GM21423 (cell line): ENCODE results near the gene KIRREL3.
A peak's percentile ranks its signal among the peaks of the same experiment; 100 is the strongest.

Source experiments
- ATAC-seq: cut with Tn5 transposase; IDR thresholded peaks from one replicate; pipeline ENCODE4 v1.9.1; 2021; ENCODE audit warnings: mild to moderate bottlenecking, moderate library complexity; ENCODE audit not compliant: unreplicated experiment

Gene KIRREL3

DNA sequence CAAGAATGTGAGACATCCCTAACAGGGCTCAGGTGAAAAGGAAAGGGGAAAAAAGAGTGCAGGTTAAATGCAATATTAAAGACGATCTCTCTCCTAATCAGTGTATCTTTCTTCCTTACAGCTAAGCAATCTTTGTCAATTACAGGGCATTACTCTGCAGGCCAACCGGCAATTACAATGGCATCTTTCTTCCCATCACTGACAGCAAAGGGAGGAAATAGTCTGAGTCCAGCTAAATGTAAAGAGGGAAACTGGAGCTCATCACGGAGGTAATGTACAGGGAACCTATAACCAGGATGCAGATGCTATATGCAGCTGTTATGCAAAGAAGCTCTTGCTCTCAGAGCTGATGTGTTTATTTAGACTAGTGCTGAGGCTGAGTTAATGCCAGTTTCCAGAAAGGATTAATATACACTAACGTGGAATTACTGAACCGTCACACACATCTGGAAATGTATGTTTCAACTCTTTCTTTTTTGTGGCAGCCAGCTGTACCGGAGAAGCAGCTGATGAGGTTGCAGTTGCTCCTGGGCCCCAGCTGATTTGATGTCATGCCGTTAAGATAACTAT, 121.6 kb downstream of the KIRREL3 start:
- no peak for ATAC-seq

DNA sequence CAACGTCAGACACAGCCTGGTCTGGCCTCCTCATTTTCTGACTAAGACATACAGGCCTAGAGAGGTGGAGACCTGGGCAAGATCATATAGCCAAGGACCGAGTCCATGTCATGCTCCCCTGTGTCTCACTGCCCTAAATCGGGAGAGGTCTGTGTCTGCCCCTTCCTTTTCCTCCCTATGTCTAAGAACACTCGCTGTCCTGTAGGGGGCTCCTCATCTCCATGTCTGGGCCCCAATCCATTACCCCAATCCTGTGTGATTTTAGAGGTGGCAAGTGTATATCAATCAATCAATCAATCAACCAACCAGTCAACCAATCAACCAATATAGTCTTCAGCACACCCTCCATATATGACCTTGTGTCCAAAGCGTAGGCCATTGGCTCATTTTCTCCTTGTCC, 125.7 kb downstream of the KIRREL3 start:
- no peak for ATAC-seq

DNA sequence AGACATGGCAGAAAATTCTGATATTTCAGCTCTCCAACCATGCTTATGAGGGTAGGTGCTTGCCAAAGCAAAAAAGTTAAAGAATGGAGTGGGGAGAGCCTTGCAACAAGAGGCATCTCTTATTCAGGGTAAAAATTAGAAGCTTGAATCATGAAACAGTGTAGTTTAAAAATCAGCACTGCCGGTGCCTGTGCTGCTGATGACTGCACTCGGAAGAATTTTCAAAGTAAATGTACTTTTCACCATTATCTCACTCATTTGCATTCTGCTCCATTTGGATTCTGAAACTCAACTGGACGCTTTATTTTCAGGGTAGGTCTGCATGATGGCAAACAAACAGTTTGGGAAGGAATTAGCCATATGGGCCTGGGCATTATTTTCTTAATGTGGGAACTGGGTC, 126.3 kb downstream of the KIRREL3 start:
- ATAC-seq: no peak

DNA sequence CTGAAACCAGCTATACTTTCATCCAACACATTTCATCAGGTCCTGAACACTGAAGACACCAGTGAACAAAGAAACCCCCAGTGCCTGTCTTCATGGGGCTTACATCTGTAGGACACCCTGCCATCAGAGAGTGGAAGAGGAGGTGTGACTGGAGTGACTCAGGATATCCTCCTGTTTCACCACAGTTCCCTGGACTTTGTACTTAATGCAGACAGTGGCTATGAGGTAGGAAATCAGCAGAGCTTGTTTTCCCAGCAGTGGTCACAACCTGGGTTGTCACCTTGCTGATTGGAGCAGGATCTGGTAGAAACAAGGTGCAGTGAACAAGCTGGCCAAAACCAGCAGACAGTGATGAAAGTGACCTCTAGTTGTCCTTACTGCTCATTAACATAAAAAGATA, 128.8 kb downstream of the KIRREL3 start:
- ATAC-seq: no peak

DNA sequence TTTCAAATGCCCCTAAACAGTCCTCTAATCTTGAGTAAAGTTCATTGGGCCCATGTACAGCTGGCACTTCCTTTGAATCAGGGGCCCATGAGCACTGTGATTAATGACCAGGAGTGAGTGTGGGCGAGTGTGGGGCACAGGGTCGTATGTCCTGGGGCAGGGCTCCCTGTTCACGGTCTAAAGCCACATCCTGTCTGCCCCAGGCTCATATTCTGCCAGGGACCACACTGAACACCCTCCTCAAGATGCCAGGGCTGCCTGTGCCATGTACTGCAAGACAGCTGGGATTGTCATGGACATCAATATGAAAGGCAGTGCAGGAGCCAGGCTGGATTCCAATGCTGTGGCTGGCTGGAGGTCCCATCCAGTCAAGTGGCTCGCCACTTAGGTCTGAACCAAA, 130.5 kb downstream of the KIRREL3 start:
- ATAC-seq: no peak

DNA sequence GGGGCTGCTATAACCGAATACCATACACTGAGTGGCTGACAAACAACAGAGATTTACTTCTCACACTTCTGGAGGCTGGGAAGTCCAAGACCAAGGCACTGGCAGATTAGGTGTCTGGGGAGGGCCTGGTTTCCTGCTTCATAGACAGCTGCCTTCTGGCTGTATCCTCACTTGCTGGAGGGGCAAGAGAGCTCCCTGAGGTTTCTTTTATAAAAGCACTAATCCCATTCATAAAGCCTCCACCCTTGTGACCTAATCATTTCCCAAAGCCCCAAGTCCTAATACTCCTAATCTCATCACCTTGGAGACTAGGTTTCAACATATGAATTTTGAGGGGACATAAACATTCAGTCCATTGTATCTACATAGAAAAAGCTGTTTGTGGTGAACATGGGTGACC, 131.8 kb downstream of the KIRREL3 start:
- ATAC-seq: no peak

DNA sequence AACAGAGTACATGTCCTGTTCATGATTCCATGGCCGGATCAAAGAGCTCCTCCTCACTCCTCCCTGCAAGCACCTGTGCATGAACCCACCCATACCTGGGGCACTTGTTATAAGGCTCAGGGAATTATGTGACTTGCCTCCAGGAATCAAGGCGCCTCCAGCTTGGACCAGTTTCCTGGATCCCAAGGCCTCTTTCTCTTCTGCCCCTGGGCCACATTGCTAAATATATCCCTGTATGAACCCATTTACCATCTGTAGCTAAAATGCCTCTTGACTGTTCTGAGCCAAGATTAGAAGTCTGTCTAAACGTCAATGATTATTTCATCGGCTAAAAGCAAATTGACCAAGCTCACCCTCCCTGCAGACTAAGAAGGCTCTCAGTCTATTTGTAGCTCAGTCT, 135.6 kb downstream of the KIRREL3 start:
- ATAC-seq: no peak

DNA sequence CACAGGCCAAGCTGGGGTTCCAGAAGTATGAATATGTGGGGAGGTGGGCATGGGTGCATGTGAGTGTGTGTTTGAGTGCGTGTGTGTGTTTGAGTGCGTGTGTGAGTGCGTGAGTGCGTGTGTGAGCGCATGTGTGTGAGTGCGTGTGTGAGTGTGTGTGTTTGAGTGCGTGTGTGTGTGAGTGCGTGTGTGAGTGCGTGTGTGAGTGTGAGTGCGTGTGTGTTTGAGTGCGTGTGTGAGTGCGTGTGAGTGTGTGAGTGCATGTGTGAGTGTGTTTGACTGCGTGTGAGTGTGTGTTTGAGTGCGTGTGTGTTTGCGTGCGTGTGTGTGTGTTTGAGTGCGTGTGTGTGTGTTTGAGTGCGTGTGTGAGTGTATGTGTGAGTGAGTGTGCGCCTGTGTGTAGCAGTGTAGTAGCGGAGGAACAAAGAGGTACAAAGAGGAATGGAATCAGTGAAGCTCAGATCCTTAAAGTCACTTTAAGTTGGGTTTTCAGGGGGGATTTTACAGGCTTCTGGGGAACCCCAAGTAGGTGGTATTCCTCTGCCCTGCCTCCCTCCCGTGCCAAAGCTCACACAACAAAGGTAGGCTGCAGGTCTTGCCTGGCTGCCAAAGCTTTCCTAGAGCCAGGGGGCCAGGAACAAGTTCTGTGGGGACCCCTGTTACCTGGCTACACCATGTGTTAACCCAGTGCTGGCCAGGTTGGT, 137.1 kb downstream of the KIRREL3 start:
- ATAC-seq: no peak

DNA sequence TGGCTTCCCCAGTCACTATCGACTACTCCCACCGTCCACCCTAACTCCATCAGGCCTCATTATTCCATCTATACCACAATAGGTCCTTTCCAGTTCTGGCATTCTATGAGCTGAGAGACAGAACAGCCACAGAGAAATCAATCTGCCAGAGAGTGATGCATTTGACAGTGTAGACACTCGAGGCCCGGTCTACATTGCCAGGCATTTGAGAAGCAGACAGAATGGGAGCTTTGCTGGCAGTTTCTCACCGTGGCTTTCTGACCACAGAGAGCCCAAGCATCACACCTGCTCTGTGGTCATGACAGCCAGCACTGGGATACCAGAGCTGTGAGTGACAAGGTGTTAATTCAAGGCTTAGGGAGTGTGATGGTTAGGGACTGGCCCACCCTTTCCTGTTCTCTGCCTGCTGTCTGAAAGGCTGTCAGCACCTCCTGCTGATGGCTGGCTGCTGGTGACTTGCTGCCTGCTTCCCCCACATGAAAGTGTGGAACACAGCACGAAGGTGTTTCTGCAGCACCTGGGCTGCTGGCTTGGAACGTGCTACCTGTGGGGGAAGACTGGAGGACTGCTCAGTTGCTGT, 137.8 kb downstream of the KIRREL3 start:
- ATAC-seq: peak; percentile 59

DNA sequence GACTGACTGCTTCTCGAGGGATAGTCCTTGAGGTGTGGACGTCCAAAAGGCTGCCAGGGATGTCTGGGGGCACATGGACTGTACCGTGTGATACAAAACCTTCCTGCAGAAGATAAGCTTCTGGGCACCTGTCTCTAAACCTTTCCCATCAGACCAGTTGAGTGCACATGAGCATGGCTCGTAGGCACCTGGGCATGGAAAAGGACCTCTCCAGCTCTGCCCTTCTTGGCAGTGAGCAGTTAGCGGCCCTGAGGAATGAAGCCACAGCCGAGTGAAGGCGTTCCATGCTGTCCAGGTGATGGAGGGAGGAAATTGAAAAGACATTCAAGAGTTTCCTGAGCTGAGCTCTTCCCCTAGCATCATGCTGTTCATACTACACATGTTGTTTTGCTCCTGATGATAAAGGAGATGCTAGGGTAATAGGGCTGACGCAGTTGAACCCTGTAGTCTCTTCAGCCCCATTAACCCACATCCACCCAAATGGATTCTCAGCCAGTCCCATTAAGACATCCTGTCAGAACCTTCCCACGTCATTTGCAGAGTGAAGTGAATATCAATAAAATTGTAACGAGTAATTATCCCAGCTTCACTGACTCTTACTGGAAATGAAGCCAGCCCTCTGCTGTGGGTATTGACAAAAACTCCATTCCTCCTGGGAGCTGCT, 138.6 kb downstream of the KIRREL3 start:
- ATAC-seq: no peak

DNA sequence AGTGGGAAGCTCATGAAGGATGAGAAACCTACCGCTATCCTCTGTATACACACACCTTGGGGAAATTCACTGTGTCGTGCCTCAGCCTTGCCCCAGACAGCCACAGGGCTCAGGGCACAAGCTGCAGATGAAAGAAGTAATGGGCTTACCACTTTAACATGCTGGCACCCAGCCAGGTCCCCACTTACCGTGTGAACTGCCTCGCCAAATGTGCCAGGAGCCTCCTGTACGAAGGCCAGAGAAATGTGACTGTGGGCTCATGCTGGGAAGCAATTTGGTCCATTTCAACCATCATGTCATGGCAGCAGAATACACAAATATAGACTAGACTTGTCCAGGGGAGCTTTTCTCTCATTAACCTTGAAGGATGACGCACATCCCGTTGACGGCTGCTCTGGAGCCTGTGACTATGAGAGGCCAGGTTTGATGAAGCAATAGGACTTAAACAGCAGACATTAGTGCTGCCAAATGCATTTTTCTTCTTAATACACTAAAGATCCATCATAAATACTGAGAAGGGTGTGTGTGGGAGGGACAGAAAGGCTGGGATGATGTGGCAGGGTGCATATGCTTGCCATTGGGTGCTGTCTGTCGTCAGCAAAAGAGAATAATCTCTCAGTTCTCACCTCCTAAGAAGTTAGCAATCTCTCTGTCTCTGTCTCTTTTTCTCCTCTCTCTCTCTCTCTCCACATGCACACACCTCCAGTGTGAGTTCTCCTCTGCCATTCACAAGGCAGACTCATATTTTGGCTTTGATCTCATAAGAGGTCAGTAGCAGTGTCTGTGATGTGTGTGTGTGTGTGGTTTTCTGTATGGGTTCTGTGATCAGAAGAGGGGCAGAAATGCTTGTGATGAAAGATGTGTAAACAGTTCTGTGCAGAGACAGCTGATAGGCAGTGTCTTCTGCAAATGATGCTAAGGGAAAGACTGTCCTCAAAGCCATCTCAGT, 142.4 kb downstream of the KIRREL3 start:
- no peak for ATAC-seq

DNA sequence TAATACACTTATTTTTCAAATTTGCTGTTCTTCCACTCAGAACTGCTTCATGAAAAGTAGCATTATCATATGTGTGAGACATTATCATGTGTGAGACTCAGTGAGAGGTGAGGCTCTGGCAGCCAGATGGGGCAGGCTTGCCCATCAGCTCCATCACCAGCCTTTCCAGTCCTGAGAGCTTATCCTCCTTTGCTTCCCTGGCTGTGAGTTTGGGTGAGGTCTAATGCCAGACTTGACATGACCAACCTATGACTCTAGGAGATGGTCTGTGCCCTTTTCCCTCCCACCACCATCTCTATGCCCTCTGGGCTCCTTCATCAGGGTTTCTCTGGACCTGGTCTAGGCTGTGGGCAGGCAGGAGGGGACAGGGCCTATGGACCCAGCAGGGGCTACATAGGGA, 145.0 kb downstream of the KIRREL3 start:
- no peak for ATAC-seq

DNA sequence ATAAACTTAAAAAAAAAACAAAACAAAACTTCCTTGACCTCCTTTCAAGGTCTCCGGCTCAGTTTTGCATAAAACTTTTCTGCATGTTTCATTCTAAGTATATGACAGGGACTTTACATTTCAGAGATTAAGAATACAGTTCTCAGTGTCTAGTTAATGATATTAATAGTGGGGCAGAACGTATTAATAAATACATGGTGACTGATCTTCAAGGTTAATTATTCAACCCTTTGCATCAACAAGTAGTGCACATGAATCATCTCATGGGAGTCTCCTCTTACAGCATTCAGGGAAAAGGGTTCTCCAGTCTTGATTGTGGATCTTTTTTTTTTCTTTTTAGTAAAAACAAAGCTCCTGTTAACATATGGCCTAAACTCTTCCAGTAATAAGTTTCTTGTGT, 146.8 kb downstream of the KIRREL3 start:
- peak; percentile 75 for ATAC-seq

DNA sequence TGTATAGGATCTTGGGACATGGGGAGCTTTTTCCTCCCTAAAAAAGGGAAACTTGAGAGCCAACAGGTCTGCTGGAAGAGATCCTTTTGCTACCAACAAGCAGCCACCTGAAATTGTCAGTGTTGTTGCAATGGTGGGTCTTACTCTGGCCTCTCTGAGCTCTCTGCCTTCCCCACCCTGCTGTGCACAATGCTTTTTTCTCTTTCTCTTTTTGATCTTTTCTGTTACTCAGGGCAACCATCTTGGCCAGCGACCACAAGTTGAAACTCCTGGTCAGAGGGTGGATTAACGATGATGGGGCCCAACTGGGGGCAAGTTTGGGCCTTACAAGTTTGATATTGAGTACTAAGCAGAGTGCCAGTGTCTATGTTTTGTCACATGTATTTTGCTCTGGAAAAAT, 155.8 kb downstream of the KIRREL3 start:
- ATAC-seq: no peak

DNA sequence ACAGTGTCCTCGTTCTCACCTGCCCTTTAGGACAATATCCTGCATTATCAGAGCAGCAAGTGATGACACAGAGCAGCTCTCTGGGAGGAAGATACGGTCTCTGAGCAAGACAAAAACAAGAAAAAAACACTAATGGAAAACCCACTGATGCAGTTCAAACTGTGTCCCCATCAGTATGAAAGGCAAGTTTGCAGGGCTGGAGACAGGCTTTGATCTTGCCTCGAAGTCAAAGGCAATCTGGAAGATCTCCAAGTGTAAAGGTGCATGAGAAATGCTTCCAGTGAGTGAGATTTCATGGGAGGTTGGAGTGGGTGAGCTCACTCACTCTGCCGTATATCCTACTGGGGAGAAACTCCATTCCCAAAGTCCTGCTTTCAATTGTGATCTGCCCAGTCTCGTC, 157.5 kb downstream of the KIRREL3 start:
- ATAC-seq: no peak

DNA sequence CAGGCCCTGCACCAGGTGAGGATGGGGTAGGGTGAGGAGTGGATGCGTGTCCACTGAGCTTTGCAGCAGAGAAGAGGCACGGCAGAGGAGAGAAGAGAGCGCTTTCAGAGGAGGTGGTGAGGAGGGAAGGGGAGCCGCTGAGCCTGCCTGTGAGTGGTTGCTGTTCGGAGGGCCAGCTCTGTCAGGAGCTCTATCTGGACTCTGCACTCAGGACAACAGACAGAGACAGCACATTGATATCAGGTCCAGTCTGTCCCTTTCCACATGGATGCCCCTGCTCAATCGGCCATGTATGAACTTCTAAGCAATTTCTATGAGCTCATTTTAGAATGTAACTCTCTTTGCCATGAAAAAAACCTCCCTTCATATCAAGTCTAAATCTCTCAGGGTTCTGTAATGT, 158.6 kb downstream of the KIRREL3 start:
- ATAC-seq: no peak

DNA sequence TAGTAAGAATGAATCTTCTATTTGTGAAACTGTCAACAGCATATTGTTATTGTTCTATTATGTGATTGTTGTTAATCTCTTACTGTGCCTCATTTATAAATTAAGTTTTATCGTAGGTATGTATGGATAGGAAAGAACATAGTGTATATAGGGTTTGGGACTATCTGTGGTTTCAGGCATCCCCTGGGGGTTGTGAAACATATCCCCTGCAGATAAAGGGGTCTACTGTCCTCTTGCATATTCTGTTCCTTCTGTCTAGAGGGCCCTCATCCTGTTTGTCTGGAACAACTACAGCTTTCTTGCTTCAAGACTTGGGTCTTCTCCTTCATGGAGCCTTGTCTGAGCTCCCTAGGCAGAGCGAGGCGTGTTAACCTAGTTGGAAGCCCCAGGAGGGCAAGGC, 159.6 kb downstream of the KIRREL3 start:
- ATAC-seq: no peak

DNA sequence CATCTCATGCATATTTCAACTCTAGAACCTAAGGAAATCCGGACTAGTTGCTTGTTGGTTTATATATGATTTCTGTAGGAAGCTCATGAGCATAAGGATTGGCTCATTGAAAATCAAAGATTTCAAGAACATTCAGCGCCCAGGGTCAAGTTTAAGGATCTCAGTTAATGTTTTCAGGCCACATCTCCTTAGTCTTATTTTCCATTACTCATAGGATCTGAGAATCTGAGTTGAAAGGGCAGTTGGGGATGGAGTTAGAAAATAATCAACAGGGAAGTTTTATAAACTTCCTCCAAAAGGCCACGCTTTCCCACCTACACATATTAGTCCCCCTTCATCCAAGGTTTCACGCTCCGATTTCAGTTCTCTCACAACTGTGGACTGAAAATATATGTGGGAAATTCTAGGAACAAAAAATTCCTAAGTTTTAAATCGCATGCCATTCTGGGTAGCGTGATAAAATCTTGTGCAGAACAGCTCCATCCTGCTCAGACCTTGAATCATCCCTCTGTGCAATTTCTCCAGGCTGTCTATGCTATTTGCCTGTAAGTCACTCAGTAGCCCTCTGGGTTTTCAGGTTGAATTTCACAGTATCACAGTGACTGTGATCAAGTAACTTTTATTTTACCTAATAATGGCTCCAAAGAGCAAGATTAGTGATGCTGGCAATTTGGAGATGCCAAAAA, 160.2 kb downstream of the KIRREL3 start:
- ATAC-seq: no peak

DNA sequence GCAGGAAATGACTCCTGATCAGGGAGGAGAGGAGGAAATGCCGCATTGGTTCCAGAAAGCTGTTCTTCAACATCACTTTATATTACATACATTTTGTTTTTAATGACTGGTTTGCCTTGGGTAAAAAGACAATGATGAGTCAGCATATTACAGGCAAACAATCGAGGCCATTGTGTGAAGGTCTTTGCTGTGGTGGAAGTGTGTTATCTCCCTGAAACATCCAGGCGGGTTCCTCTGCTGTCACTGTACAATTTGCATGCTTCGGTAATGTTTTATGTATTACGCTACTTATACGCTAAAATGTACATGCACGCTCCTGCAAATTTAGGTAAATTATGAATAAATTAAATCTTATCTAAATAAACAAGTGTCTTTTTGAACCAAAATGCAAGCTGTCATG, 161.1 kb downstream of the KIRREL3 start:
- no peak for ATAC-seq

DNA sequence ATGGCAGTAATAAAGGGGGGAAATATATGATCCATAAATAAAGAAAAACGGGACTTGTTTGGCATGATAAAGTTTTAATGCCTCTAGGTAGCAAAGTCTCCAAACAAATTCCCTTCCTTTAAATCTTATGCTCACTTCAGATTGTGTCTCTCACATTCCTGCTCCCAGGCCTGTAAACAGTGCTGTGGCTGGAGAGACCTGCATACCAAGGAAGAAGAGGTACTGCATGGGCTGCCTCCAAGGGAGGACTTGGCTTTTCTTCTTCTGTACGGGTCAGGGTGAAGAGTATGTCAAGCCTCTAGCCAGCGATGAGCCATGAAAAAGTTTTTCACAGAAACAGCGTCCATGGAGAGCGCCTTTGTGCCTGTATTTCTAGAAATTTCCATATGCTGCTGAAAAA, 161.8 kb downstream of the KIRREL3 start:
- no peak for ATAC-seq
